ENCODE results near the gene LDB2.

Gene LDB2

GRCh38 chr4:16715482-16715881 lies 183.0 kb downstream of the LDB2 start:
- DNase-seq: no peak

DNA sequence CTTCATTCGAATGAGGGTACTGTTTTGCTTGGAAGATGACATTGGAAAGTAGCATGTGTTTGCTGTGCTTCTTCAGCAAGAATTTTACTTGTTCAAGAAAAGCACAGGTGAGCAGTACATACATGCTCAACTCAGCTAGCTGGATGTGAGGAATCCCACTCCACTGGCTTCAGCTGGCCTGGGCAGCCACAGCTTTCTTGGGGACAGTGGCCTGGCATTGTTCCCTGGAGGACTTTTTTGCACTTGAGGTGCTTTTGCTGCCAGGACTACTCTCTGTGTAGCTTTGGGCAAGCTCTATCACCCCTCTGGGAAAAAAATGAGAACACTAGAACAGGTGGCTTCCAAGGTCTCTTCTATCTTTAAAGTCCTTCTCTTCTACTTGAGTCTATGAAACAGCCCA lies 184.3 kb downstream of the LDB2 start:
- DNase-seq: no peak

GRCh38 chr4:16713696-16714095 lies 184.7 kb downstream of the LDB2 start:
- DNase-seq: no peak

GRCh38 chr4:16713271-16713670 lies 185.2 kb downstream of the LDB2 start:
- no peak for DNase-seq

DNA sequence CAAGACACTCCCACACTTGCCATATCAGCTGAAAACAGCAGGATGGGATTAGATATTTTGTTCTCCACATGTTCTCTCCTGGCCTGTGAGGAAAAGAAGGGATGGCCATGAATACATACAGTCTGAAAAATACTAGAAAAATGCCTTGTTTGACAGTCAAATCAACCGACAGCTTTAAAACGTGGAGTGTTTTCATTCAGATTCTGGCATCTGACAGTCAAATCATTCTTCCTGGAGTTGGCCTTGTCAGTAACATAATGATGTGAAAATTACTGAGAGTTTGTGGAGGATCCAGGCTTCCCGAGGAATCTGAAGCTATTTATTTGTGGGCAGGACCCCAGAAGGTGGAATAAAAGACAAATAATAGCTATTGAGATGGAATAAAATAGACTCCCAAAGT lies 188.2 kb downstream of the LDB2 start:
- DNase-seq: no peak

DNA sequence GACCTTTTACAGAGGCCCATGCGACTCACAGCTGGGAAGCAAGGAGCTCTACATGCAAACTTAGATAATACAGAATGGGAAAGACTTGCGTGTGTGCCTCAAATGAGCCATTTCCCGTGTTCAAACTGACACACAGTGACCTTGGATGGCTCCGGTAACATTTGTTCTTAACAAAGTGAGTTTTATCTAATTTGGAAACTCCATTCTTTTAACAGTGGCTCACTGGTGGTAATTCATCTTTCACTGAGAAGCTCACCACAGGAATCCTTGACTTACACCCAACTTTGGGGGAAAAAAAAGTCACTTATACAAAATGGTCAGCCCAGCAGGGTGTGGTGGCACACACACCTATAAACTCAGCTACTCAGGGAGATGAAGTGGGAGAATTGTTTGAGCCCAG lies 190.6 kb downstream of the LDB2 start:
- no peak for DNase-seq

GRCh38 chr4:16706251-16706650 lies 192.2 kb downstream of the LDB2 start:
- DNase-seq: no peak

GRCh38 chr4:16705341-16705740 lies 193.1 kb downstream of the LDB2 start:
- DNase-seq: no peak

- DNase-seq: no peak
Measured at GRCh38 chr4:16704489-16704888, 194.0 kb downstream of the LDB2 start.

GRCh38 chr4:16695896-16696295 lies 202.5 kb downstream of the LDB2 start:
- DNase-seq: no peak

GRCh38 chr4:16694884-16695276 lies 203.6 kb downstream of the LDB2 start:
- DNase-seq: no peak

GRCh38 chr4:16694173-16694883 lies 204.1 kb downstream of the LDB2 start:
- no peak for DNase-seq

DNA sequence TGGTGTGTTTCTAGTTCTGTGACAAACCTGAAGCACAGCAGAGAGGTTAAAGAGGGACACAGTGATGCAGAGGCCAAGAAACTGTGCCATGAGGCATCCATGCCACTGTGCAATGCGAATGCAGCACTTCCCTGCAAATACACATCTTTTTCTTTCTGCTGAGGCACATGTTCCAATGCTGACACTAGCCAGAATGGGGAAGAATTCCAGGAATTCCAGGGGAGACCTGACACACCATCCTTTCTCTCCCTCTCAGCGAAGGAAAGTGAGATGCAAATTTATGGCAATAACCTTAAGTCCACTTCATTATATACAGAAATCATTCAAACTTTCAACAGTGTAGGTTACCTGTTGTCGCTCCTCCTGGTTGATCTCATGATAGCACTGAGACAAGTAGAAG lies 204.8 kb downstream of the LDB2 start:
- no peak for DNase-seq

DNA sequence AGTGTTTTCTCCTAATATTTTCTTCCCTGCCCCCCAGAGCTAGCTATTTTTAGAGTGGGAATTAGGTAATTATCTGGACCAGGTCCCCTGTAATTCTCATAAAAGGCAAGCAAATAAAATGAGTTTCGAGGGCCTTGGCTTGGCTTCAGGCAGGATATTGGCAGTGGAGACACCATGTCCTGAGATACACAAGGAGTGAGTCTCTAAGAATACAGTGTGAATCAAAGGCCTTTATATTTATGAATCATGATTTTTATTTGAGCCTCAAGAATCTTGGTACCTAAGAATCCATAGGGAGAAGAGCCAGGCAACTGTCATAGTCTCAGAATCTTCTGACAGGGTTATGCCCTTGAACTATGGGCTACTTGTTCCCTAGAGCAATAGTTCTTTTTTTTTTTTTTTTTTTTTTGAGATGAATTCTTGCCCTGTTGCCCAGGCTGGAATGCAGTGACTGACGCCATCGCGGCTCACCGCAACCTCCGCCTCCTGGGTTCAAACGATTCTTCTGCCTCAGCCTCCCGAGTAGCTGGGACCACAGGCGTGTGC lies 205.4 kb downstream of the LDB2 start:
- DNase-seq: no peak

DNA sequence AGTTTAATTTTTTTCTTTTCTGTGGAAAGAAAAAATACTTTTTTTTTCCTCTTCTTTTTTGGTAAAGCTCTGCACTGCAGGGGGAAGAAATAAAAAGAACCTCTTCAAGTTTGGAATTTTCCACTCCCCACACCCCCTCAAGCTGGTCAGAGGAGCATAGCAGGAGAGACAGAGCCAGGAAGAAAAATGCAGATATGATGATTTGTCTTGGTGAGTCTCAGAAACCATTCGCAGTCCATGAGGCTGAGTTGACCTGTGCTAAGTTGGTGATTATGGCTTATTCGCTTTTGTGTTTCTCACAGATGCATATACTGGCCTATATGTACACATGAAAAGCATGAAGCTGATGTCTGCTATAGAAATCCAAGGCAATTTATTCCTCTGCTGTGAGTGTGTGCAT lies 205.9 kb downstream of the LDB2 start:
- DNase-seq: no peak

DNA sequence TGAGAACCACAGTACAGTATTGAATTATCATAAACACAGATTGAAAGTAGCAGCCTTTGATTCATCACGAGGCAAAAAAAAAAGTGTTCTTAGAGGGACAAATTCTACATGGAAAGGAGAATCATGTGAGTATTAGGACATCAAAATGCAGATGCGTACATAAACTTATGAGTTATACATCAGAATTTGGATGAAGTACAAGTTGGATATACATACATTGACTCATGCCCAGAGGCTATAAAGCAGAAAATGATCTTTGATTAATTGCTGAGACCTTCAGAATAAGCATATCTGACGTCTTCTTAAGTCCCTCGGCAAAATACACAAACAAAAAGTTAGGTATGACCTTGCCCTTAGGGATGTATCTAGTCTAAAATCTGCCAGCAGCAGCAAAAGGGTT lies 206.4 kb downstream of the LDB2 start:
- DNase-seq: no peak

GRCh38 chr4:16691450-16691849 lies 207.0 kb downstream of the LDB2 start:
- no peak for DNase-seq

DNA sequence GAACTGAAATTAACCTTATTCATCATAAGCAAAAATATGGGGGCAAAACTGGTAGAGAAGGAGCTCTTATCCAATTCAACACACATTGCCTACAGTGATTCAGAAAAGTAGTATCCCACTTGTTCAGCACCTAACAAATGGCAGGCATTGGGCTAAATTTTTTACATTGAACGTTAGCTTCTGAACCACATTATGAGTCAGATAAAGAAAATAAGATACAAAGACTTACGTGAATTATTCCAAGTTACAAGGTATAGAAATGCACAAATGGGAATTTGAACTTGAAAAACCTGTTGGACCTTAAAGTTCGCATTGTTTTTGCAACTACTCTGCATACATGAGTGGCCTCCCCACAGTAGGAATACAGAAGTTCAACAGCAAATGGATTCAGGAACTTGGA lies 210.6 kb downstream of the LDB2 start:
- DNase-seq: no peak

GRCh38 chr4:16687011-16687410 lies 211.4 kb downstream of the LDB2 start:
- DNase-seq: no peak

DNA sequence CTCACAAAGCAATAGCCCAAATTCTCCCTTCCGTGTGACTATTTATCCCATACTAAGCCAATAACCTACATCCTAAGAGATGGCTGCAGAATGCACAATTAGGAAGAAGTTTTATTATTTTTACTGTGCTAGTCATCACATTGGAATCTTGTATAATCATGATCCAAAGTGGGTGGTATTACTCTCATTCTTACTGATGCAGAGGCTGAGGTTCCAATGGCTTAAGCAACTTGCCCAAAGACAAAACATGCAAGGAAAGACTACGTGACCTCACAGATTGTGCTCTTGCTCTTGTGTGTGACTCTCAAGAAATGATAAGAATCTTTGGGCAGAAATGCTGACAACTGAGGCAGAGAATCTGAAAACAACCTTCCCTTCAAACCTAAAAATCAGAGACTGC lies 212.2 kb downstream of the LDB2 start:
- DNase-seq: no peak

DNA sequence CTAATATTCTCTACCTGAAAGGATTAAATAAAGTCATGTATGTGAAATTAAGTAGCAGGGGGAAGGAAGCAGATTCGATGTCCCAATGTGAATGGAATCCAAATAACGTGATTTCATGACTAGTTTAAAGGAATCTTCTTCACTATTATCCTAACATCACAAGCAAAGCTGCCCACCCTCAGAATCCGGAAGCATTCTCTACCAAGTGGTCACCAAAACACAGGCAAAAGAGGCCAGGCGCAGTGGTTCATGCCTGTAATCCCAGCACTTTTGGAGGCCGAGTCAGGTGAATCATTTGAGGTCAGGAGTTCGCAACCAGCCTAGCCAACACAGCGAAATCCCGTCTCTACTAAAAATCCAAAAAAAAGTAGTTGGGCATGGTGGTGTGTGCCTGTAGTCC lies 212.9 kb downstream of the LDB2 start:
- DNase-seq: no peak

- DNase-seq: no peak
Measured at GRCh38 chr4:16684935-16685334, 213.5 kb downstream of the LDB2 start.

DNA sequence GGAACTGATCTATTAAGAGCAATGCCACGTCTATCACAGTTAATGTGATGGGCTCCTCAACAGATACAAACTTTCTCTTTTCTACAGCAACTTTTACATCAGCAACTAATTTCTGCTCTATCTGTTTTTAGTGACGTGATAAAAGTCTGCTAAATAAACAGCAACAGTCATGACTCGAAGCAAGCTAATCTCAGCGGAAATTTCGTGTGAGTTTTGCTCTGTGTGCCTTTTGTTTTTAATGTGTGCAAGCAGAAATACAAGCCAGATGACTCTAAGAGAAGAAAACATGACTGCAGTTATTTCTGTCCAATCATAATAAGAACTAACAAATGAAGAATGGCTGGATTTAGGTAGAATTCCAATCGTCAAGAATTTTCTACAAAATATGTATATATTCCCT lies 214.3 kb downstream of the LDB2 start:
- DNase-seq: no peak

GRCh38 chr4:16682975-16683374 lies 215.5 kb downstream of the LDB2 start:
- DNase-seq: no peak
